HG02571 (cell line): ENCODE data around the gene MT1X.
"Not testable (repeated sequence)": the region's sequence is repeated elsewhere in the genome, so short reads cannot be mapped to it uniquely, and the experiment has no call there.

Source experiments
- ATAC-seq: cut with Tn5 transposase; IDR thresholded peaks from one replicate; pipeline ENCODE4 v1.9.1; 2021; ENCODE audit warnings: mild to moderate bottlenecking, moderate library complexity; ENCODE audit not compliant: unreplicated experiment

Gene MT1X

DNA sequence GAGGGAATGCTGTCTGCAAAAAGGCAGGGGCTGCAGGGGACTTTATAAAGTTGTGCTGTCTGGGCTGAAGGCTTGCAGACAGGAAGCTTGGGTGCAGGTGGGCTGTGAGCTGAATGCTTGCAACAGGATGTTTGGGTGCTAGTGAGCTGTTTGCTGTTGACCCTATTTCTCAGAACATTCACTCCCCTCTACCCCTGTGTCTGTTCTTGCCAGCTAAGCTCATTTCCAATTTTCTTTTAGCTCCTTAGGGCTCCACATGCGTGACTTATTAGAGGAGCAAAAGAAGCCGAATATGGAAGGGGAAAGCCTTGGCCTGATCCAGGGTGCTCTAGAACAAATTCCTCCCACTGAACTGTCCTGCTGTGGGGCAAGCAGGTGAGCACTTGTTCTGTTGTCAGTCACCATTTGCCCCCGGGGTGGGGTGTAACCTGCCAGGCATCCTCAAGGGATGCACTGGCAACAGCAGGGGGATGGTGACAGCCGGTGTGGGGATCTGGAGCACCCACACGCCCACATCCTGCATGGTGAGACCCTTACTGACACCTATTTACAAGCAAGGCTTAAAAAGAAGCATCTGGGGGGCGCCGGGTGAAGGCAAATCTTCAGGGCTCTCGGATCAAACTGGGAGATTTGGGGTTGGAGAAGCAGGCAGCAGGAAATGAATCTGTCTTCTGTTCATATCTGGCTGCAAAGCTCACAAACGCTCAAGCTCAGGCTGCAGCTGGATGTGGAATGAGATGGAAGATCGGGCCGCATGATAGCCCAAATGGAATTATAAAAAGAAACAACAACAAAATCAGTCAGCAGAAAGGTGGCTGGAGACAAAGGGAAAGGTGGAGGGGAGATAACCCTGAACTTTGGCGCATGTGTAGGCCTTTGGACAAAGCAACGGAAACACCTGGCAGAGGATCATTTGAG lies 26.5 kb downstream of the MT1X start:
- ATAC-seq = no peak

- ATAC-seq = no peak
Observed at GRCh38 chr16:56709443-56710040, 27.3 kb downstream of the MT1X start.

DNA sequence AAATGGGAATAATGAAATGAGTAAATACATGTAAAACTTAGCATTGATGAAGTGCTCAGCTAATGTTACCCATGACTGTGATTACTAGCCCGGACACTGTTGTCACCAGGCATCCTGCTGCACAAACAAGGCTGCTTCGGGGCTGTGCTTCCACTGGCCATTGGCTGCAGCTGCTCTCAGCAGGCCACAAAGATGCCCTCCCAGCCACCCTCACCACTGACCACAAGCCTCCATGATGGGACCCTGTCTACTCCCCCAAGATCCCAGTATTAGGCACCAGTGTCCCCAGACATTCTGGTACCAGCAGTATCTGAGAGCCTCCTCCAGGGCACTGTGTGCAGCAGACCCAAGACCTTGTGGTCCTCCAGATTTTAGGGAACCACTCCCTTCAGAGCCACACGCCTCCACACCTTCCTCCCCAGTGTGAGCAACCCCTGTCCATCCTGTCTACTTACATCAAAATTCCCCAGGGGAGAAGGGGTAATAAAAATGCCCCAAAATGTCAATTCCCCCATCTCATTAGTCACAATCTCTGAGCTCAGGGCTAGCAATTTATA lies 28.0 kb downstream of the MT1X start:
- ATAC-seq = no peak

DNA sequence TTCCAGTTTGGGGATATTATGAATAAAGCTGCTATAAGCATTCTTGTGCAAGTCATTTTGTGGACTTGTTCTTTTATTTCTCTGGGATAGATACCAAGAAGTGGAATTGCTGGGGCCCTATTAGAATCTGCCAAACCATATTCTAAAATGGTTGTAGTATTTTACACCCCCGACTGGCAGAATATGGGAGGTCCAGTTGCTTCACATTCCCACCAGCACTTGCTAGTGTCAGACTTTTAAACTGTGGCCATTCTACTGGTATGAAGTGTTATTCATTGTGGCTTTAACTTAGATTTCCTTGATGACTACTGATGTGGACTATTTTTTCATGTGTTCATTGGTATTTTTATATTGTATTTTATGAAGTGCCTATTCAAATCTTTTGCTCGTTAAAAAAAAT lies 29.6 kb downstream of the MT1X start:
- no peak for ATAC-seq

DNA sequence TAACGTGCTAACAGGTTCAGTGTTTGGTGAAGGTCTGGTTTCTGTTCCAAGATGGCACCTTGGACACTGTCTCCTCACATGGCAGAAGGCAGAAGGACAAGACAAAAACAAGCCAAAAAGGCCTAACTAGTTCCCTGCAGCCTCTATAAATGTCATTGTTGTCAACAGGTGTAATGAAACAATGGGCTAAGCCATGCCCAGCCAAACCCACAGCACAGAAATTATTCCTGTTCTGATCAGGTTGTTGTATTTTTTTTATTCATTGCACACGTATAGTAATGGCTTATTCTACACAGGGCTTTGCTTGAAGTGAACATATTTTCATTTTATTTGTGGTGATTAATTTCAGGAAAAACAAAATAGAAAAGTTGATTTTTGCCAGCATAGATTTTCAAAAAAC lies 31.5 kb downstream of the MT1X start:
- no peak for ATAC-seq

- ATAC-seq = no peak
Observed at GRCh38 chr16:56715126-56715525, 32.9 kb downstream of the MT1X start.

DNA sequence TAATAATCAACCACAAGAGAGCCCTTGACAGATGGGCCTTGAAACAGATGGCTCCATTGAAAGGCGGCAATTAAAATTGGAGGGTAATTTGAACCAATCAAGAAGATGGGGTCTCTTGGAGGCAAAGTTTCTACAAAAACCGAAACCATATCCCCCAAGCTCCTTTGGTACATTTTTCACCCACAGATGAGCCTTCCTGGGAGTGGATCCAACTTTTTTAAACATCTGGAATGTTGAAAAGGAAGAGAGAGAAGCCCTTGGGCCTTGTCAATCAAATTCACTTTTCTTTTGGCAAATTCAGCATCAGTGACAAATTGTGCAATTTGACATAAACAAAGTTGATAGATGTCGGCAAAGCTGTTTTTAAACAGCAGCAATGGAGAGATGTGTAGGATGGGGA lies 34.5 kb downstream of the MT1X start:
- no peak for ATAC-seq

DNA sequence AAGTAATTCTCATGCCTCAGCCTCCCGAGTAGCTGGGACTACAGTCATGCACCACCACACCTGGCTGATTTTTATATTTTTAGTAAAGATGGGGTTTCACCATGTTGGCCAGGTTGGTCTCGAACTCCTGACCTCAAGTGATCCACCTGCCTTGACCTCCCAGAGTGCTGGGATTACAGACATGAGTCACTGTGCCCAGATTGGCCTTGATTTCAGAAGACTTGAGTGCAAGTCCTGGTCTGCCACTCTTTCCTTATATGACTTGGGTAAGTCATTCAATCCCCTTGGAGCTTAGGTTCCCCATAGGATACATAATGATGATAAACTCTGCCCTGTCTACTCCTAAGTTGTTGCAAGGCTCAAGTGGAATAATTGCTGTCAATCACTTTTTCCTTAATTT lies 35.3 kb downstream of the MT1X start:
- not testable (repeated sequence) for ATAC-seq

DNA sequence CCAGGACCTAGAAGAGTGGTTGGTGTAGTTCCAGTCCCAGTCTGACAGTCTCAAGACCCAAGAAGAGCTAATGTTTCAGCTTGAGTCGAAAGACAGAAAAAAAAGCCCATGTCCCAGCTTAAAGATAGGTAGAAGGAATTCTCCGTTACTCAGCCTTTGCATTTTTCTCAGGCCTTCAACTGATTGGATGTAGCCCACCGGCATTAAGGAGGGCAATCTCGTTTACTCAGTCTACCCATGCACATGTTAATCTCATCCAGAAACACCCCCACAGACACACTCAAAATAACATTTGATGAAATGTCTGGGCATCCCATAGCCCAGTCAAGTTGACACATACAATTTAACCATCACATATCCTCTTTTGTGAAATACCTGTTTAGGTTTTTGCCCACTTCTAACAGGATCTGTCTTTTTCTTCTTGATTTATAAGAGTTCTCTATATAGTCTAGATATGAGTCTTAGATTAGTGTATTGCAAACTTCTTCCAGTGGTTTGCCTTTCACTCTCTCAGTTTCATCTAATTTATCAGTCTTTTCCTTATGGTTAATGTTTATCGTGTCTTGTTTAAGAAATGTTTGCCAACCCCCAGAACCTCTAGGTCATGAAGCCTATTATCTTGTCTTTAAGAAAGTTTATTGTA lies 40.1 kb downstream of the MT1X start:
- ATAC-seq = no peak

- ATAC-seq = no peak
Observed at GRCh38 chr16:56724191-56724590, 41.9 kb downstream of the MT1X start.

GRCh38 chr16:56726283-56726682 lies 44.0 kb downstream of the MT1X start:
- ATAC-seq = no peak

DNA sequence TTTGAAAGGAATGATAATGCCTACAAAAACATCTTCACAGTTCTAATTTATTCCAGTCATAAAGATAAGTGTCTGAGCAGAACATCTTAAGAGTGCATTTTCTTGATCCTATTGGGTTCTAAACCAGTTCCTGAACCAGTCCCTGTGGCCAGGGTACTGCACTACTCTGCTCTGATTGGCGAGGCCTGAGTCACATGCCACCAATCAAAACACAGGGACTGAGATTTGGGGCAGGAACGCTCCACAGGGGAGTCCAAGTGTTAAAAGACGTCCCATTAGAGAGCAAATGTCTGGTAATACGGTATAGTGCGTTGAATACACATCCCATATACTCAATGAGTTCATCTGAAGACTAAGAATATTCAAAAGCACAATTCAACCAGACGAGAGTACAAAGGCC lies 44.7 kb downstream of the MT1X start:
- no peak for ATAC-seq

DNA sequence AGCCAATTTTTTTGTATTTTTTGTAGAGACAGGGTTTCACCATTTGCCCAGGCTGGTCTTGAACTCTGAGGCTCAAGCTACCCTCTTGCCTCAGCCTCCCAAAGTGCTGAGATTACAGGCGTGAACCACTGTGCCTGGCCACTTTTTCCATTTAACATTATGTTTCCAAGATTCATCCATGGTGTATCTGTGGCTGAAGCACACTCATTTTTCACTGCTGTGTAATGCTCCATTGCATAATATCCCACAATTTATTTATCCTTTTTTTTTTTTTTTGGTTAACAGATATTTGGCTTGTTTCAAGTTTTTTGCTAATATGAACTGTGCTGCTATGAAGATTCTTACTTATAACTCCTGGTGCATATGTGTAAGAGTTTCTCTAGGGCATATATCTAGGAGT lies 45.8 kb downstream of the MT1X start:
- no peak for ATAC-seq

GRCh38 chr16:56728980-56729734 lies 46.9 kb downstream of the MT1X start:
- no peak for ATAC-seq

DNA sequence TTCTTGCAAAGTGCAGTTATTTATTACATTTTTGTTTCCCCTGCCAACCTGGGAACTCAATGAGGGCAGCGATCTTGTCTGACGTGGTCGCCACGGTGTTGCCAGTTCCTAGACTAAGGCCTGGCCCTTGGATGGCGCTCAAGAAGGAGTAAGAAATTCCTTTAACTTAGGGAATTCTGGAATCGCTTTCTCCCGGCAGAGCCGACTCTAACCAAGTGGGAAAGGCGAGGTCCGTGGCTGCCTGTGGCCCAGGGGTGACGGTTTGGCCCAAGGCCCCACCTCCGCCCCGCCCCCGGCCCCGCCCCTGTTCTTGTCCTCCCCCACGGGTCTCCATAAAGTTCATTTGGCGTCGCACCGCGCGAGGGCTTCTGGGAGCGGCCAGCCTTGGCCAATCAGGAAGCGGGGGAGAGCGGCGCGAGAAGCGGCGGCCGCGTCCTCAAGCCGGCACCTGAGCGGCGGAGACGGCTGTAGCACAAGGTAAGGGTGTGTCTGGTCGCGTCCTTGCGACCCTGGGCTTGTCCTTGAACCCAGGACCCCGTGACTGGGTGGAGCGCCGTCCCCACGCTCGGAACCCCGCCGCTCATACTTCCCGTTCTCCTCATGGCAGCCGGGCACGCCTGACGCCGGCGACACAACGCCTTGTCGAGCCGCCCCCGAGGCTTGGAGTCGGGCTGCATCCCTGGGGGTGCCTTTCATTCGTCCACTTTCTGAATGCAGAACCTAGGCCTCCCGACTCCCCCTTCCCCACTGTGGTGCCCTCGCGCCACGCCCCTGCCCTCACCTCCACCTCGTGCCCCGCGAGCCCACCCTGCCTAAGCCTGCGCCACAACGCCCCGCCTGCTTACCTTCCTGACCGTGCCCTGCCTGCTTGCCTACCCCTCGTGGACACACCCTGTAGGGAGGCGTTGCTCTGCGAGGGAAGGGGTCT lies 47.7 kb downstream of the MT1X start, which contains the start of gene NUP93:
Gene NUP93, plus strand, starts transcription at position 395 of the 928 bp plus-strand sequence. CDS start 18,119 bp downstream, outside the sequence.
- peak; percentile 71 for ATAC-seq

GRCh38 chr16:56732366-56732765 lies 50.1 kb downstream of the MT1X start:
- peak; percentile 44 for ATAC-seq

- ATAC-seq = no peak
Observed at GRCh38 chr16:56732832-56733231, 50.6 kb downstream of the MT1X start.
